Spleen (tissue), 7 donors: ENCODE results near the gene VAC14.
A peak's percentile ranks its signal among the peaks of the same experiment; 100 is the strongest.

Experiments
- POLR2AphosphoS5 ChIP-seq, 3 donors: sonication (generic); formaldehyde crosslinking; IDR thresholded peaks; one replicate each; pipeline ENCODE4 v1.5.1; 2017; ENCODE audit warnings: antibody characterized with exemption in 3 of 3
- TF ChIP-seq, protein P1 (sequence below), 11 experiments: fragments of 200-600 bp in 7 of 11; fragments of 450-650 bp in 4 of 11; sonication (generic) in 4 of 11; IDR thresholded peaks in 8 of 11; conservative IDR thresholded peaks in 3 of 11; 1 replicate in 7 of 11; 2 replicates in 4 of 11; pipeline versions ENCODE4 v1.4.0 to v1.8.0; 2016 to 2021; ENCODE audit warnings: antibody characterized with exemption in 11 of 11, inconsistent platforms in 4 of 11, mild to moderate bottlenecking in 1 of 11
- donor health status: DM: no; HTN: no; CAD: no; lungs with moderate emphysema.
- donor health status: DM: no; HTN: no; CAD: no.
- donor health status: DM: no; HTN: no; CAD: no.

DNA sequence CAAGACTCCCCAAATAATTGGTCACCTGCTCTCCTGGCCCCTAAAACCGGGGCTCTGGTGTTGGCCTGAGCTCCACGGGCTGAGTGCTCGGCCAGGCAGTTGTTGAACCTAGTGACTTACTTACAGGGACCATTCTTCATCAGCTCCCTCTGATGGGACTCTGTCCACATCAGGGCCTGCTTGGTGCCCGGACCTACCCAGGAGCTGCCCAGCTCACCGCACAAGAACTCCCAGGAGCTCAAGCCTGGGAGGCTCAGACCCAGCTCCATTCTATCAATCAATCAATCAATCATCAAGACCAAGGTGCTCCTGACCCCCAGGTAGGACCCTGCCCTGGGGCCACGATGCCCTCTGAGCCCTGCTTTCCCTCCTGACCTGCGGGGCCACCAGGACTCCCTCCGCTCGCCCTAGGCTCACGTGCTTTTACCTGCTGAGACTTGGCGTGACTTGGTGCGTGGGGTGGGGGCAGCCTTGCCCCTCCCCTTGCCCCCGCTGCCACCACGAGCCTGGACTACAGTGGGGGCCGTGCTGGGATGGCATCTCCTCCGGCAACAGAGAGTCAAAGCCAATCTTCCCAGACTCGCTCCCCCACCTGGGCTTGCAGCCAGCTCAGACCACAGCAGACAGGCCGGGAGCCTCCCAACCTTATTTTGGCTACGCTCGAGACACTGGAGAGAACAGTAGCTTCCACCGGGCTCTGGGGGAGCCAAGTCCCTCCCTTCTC, 138.9 kb downstream of the VAC14 start:
- peak; percentile 55 to 81 (median 72) for TF ChIP-seq POLR2AphosphoS5 (IDR thresholded peaks at IDR 0.05)
- TF ChIP-seq, protein P1, sequence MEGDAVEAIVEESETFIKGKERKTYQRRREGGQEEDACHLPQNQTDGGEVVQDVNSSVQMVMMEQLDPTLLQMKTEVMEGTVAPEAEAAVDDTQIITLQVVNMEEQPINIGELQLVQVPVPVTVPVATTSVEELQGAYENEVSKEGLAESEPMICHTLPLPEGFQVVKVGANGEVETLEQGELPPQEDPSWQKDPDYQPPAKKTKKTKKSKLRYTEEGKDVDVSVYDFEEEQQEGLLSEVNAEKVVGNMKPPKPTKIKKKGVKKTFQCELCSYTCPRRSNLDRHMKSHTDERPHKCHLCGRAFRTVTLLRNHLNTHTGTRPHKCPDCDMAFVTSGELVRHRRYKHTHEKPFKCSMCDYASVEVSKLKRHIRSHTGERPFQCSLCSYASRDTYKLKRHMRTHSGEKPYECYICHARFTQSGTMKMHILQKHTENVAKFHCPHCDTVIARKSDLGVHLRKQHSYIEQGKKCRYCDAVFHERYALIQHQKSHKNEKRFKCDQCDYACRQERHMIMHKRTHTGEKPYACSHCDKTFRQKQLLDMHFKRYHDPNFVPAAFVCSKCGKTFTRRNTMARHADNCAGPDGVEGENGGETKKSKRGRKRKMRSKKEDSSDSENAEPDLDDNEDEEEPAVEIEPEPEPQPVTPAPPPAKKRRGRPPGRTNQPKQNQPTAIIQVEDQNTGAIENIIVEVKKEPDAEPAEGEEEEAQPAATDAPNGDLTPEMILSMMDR (IDR thresholded peaks at IDR 0.05 in 8 of 11, conservative IDR thresholded peaks at IDR 0.05 in 3 of 11) = no peak
